ENCODE data around the gene CFL1.

The CFL1 gene

DNA sequence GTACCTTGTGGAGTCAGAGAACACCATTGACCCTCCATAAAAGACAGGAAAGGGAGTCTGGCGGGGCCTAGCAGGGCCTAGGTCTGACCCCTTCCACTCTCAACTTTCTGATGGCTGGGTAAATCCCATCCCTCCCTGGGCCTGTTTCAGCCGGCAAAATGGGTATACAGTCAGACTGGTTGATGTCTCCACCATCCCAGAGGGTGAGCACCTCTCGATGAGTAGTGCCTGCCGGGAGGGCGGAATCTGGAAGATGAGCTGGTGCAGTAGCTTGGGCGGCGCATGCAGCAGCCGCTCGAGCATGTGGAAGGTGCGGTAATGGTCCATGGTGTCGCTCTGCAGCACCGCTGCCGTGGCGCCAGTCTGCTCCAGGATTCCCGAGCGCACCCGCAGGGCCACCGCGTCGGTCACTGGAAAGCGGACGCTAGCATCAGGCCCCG, 29.8 kb upstream of the CFL1 start:
- DNase-seq, result no peak

DNA sequence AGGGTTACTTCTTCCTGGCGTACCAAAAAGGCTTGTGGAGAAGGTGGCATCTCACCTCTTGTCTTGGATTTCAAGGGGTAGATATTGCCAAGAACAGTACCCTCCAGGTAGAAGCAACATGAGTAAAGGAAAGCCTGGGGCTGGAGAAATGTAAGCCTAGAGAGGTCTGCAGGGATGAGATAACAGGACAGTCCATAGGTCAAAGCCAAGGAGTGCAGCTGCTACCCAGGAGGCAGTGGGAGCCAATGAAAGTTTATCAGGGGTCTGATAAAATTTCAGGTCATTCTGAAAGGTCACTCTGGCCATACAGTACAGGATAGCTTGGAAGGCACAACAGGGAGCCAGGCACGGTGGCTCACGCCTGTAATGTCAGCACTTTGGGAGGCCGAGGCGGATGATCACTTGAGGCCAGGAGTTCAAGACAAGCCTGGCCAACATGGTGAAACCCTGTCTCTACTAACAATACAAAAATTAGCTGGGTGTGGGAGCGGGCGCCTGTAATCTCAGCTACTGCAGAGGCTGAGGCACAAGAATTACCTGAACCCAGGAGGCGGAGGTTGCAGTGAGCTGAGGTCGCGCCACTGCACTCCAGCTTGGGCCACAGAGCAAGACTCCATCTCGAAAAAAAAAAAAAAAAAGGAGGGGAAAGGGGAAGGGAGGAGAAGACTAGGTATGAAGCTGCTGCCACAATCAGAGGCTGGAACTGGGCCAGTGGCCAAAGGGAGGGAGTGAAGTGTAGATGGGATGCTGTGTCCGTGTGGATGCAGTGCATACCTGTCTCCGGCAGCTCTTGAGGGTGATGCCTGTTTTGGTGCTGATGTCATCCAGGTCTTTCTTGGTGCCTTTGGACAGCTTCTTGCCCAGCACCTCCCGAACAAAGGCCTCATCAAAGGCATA, 29.1 kb upstream of the CFL1 start:
- no peak for DNase-seq

DNA sequence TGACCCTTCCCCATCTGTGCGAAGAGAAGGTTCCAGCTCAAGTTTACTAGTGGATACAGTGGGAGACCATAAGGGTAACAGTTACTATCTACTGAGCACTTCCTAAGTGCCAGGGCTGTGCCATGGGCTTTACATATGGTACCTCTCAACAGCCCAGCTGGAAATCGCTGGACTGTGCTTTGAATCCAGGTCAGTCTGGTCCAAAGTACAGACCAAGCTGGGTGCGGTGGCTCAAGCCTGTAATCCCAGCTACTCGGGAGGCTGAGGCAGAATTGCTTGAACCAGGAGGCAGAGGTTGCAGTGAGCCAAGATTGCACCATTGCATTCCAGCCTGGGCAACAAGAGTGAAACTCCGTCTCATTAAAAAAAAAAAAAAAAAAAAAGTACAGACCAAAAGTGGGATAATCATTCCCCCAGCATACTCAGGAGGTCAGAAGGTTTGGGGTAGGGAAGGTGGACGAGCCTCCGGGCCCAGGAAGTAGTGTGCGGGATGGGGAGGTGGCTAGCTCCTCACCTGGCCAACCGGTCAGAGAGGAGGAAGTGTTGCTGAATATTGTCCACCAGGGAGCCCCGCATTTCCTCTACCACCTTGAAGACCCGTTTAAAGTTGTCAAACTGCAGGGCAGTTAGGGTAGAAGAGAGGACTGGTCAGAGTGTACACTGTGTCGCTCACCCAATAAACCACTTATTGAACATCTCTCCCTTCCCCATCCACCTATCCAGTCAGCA, 28.0 kb upstream of the CFL1 start:
- no peak for DNase-seq

DNA sequence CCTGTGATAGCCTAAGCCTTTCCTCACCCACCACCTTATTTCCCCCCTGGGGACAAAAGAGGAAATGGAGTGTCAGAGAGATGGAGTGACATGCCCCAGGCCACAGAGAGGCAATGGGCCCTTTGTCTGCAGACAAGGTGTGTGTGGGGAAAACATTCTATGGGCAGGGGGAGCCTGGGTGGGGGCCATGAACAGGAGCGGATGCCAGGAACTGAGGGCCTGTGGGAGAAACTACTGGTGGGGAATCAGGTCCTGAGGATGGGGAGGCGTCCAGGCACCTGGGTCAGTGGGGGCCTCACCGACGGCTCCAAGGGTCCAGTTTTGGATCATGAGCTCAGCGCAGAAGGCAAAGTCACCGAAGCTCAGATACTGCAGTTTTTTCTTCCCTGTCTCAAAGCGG, 27.3 kb upstream of the CFL1 start:
- DNase-seq, result no peak

DNA sequence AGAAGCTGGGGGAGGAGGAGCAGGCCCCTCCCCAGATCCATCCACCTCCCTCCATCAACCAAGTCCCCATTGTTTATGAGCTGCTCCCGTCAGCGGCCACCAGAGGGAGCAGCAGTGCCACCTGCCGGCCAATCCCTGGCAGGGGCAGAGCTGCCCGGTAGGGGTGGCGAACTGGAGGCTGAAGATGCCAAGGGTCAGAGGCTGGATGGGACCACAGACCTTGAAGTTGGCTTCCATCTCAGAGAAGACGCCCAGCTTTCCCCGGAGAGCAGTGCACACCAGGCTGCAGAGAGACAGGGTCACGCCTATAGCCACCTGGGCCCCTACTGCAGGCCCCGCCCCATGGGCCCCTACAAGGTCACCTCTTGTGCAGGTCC, 26.7 kb upstream of the CFL1 start:
- DNase-seq, result peak; percentile 88 to 90

DNA sequence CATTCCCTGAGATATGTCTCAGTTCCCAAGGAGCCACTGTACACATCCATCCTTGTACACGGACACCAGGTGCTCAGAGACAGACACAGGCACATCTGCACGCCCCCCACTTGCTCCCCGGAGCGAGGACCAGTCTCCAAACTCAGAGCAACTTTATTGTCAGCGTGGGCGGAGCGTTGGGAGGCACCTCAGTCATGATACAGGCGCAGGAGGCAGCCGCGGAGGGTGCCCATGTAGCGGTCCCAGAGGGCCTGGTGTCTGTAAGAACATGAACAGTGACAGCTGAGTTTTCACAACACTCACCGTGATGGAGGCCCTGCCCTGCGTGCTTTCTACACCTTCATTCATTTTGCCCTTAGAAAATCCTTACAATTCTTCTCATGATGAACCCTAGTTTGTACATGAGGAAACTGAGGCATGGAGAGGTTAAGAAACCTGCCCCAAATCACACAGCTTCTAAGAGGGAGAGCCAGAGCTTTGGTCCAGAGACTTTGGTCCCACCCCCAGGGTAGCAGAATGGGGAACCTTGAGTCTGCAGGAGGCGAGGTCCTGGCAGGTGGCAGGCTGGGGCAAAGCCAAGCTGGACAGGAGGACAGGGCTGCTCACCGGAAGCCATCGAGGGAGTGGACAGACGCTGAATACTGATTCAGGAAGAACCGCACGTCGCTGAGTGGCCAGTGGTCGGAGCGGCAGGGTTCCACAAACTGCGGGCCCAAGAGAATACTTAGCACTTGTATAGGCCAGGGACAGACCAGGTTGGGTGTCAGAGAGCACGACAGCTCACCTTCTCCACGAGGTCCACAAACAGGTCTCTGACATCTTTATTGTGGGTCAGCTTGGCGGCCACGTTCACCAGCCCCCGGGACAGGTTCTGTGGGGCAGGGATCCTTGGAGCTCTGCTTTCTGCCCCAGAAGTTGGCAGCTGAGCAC, 26.1 kb upstream of the CFL1 start:
- no peak for DNase-seq

DNA sequence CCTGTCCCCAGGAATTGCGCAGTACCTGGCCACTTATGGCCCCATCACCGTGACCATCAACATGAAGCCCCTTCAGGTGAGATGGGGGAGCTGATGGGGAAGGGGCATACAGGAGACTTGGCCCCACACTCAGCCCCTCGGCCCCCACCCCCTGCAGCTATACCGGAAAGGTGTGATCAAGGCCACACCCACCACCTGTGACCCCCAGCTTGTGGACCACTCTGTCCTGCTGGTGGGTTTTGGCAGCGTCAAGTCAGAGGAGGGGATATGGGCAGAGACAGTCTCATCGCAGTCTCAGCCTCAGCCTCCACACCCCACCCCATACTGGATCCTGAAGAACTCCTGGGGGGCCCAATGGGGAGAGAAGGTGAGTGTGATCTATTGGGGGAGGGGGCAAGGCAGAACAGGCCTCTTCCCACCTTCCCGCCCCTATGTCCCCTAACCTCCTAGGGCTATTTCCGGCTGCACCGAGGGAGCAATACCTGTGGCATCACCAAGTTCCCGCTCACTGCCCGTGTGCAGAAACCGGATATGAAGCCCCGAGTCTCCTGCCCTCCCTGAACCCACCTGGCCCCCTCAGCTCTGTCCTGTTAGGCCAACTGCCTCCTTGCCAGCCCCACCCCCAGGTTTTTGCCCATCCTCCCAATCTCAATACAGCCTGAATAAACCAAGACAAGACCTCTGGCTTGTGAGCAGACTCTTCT, 25.2 kb upstream of the CFL1 start:
- DNase-seq, result no peak

DNA sequence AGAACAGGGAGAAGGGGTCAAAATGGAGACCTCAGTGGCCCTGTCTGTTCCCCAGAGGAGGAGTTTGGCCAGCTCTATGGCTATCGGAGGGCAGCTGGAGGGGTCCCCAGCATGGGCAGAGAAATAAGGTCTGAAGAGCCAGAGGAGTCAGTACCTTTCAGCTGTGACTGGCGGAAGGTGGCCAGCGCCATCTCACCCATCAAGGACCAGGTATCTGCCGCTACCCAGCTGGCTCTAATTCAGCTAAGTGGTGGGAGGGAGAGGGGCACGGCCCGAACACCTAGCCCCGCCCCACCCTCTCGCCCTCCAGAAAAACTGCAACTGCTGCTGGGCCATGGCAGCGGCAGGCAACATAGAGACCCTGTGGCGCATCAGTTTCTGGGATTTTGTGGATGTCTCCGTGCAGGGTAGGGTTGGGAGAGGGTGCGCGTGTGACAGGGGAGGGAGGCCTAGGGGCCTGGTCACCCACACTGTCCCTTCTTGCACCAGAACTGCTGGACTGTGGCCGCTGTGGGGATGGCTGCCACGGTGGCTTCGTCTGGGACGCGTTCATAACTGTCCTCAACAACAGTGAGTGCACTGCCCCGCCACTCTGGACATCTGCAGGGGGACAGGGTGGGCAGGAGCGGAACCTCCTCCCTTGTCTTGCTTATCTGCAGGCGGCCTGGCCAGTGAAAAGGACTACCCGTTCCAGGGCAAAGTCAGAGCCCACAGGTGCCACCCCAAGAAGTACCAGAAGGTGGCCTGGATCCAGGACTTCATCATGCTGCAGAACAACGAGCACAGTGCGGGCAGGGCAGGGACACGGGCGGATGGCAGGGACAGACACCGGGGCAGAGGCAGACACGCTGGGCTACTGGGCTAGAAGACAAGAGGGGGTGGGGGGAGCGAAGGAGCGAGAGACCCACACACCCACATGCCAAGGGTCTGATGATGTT, 24.4 kb upstream of the CFL1 start:
- no peak for DNase-seq

DNA sequence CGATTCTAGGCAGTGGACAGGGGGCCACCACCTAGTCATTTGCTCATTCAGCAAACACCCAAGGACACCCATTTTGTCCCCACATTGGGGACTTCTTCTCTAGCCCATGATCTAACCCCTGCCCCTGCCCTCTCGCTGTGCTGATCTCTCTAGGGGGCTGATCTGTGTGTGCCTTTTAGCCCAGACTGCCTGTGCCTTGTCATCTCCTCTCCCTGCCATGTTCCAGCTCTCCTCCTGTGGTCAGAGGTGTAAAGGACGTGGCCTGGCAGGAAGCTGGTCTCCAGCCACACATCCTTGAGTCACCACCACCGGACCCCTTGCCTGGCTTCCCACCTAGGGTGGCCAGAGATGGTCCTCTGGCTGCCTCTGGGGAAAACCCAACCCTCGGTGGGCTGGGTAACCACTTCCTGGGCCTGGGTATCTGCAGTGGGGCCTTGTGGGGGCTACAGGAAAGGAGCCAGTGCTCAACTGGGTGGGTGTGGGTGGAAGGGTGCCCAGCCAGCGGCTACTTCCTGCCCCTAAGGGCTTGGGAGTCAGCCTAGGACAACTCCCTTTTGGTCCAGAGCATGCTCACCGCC, 23.0 kb upstream of the CFL1 start:
- no peak for DNase-seq

DNA sequence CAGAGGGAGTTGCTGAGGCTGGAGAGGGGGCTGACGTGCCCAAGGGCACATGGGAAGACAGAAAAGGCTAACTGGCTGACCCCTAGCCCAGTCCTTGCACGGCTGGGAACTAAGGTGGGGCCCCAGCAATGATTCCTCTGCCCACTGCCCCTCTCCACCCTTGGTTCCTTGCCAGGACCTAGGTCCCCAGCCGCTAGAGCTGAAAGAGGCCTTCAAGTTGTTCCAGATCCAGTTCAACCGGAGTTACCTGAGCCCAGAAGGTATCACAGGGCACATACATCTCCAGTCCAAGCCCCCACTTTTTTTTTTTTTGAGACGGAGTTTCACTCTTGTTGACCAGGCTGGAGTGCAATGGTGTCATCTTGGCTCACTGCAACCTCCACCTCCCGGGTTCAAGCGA, 22.0 kb upstream of the CFL1 start:
- no peak for DNase-seq

DNA sequence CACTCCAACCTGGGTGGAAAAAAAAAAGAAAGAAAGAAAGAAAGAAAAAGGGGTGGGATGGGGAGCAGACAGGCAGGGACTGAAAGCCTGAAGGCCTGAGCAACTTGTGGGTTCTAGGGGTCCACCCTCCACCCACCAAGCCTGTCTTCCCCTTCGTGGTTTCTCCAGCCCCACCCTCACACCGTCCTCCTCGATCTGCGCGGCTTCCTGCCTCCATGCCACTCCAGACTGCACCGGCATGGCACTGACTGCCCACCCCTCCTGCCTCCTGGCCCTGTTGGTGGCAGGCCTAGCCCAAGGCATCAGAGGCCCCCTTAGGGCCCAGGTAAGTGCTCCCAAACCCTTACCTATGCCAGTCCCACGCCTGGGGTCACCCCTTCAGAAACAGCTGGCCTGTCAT, 21.6 kb upstream of the CFL1 start, which contains the start of gene CTSW:
CTSW (plus strand) TSS at position 221 of the 400 bp plus-strand sequence; CDS start at position 239, 18 bp downstream.
- peak in 1 of 2 experiments; percentile 51 for DNase-seq

DNA sequence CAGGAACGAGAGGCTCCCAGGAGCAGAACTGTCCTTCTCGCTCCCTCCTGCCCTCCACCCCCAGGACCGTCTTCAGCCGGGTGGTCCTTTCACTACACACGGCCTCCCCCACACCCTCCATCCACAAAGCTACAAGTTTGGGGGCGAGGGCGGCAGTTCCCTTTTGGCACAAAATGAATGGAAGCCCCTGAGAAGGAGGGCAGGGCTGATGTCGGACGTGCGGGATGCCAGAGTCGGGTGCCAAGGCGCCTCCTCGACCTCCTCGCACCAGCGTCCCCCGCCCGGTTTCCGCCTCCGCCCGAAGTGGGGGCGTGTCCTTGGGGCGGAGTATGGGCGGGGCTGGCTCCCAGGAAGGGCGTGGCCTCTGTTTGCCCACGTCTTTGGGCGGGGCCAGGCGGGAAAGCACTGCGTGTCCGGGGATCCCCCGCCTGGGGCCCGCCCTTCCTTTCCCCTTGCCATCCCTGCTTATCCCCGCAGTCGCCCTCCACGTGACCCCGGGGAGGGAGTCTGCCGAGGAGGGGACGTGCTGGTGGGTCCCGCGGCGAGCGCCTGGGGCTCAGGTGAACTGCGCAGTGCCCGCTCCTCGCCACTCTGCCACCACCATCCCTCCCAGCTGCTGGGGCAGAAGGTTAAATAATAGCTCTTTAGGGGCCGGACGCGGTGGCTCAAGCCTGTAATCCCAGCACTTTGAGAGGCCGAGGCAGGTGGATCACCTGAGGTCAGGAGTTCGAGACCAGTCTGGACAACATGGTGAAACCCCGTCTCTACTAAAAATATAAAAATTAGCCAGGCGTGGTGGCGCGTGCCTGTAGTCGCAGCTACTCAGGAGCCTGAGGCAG, 15.6 kb upstream of the CFL1 start:
- DNase-seq, result peak; percentile 100

DNA sequence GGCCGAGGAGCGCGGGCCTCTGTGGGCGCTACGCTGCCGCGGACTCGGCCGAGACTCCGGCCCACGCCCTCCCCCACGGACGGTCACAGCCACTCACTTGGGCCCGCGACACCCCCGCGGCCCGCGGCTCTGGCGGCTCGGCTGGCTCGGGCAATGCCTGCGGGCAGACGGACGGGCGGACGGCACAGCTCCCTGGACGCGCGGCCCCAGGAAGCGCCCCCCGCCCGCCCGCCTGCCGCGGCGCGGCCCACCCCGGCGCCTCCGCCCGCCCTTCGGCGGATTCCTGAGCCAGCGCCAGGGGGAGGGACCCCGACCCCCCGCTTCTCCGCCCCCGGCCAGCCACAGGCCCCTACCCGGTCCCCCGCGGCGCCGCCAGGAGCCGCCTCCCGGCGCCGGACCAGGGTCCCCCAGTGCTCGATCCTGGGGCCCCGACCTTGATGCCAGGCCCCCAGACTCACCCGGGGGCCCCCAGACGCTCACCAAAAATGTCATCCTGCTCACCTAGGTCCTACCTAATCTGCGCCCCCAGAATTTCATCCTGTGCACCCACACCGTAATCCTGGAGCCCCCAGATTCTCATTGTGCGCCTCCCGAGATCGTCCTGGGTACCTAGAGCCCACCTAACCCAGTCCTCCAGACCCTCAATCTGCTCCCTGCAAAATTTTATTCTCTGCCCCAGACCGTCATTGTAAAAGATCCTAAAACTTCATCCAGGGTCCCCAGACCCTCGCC, 14.8 kb upstream of the CFL1 start, which contains the start of gene EFEMP2:
EFEMP2 (minus strand) TSS at position 215 of the 732 bp plus-strand sequence. CDS start 446 bp downstream, outside the sequence.
- no peak for DNase-seq

DNA sequence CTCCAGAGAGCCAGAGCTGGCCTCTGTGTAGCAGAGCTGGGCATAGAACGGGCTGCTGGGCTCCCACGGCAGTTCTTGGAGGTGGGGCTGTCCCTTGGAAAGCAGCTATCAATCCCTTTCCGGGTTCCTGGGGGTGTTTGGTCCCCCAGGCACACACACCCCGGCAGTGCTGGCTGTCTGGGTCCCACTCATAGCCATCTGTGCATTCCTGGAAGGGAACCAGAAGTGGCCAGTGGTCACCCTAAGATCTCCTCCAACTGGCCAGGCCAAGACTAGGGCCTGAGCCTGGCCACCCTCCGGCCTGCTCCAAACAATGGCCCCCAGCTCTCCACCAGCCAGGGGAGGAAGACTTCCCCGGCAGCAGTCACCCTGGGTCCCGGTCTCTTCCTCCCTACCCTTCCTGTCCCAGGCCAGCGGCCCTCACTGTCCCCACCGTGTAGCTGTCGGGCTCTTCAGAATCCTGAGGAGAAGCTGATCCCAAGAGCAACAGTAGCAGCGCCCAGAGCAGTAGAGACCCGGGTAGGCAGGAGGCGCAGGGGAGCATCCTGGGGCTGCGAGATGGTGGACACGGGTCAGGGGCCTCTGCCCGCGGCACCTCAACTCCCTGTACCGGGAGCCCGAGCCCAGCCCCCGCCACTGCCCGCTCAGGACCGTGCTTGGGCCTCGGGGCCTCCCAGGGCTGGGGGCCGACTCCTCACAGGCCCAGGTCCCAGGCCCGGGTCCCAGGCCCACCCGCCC, 14.0 kb upstream of the CFL1 start:
- no peak for DNase-seq

DNA sequence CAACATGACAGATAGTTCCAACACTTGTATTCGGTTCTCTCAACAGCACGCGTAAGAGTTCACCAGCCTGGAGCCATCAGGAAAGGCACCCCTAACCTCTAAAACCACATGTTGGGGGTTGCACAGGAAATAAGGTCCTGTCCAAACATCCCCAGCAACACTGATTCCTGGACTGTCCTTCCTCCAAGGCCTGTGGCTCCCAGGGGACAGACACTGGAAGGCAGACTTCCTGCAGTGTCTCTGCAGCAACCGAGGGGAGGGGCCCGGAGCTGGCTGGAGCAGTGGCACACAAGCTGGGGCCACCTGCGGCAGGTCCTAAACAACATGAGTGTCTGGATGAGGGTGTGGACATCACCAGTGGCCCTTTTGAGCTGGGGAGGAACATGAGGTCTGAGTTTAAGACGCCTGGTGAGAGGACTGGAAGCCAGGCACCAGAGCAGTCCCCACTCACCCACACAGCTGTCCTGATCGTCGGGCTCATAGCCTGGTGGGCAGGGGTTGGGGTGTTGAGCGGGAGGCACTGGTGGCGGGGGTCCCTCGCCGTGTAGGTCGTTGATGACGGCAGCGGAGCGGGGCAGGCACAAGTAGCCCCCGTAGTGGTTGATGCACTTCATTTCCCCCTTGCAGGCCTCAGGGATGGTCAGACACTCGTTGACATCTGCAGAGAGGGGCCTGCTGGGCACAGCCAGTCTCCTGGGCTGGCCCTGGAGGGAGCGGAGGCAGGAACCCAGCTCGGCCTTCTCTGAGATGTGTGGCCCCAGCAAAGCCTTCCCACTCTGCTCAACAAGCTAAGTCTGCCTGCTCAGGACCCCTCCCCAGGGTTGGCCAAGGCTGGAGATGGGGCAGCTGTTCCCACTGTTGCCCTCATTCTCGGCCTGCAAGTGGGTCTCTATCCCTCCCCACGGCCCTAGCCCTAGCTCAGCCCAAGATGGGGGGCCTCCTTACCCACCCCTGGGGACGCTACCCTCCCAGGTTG, 13.0 kb upstream of the CFL1 start:
- DNase-seq, result peak in 1 of 2 experiments; percentile 44

DNA sequence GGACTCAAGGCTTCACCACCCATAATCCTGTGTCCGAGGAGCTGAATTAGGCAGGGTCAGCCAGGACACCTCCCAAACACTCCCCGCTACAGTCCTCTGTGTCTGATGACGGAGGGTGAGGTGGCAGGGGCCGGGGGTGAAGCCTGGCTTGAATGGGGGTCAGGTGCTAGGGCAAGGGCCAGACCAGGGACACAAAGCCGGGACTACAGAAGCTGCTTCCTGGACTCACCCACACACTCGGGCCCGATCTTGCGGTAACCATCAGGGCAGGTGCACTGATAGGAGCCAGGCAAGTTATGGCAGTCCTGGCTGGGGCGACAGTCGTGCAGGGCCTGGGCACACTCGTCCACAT, 12.3 kb upstream of the CFL1 start:
- DNase-seq, result no peak

Data from activated T-cell treated with anti-CD3 and anti-CD28 coated beads, Interleukin-2, amount 50 U/mL, for 48 hours (primary cell).